ENCODE measurements around the gene OR8H3.

Gene OR8H3

DNA sequence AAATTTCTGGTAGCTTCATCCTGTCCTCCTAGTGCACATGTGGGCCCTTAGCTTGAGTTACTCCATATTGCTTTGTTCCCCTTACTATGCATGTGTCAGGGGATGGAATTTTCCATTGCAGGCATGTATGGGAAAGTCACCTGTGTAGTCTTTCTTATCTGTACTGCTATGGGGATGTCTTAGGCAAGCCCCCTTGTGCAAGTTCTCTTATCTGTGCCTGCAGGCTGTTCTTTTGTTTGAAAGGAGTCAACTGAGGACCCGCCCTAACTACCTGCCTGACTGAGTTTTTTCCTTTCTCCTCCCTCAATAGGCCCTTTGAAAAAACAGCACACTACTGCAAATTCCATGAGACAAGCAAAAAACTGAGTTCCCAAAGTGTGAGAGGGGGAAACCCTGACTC is 29.2 kb downstream of the OR8H3 start:
- no peak overlapping the region for H3K4me2 ChIP-seq (ENCODE audit: low read length)
- H3K56ac ChIP-seq (ENCODE audit: low read length), result no peak overlapping the region
- no peaks in the 10 kb centered on the region for H3K4me1 ChIP-seq (ENCODE audit: control insufficient read depth, low read depth, low read length)
- no peak overlapping the region for H2AK5ac ChIP-seq (ENCODE audit: low read length)
- no peak overlapping the region for H2BK15ac ChIP-seq (replicated peaks; ENCODE audit: low read depth)
- H3K36me3 ChIP-seq (ENCODE audit: control insufficient read depth, insufficient read depth, low read length), result no peaks in the 10 kb centered on the region
- H4K5ac ChIP-seq (ENCODE audit: low read length), result no peak overlapping the region
- H4K8ac ChIP-seq (ENCODE audit: low read depth, low read length), result no peak overlapping the region
- no peak overlapping the region for H2BK5ac ChIP-seq (ENCODE audit: low read length)
- H3K4ac ChIP-seq (ENCODE audit: low read depth, low read length), result no peak overlapping the region
- H3K79me2 ChIP-seq (ENCODE audit: control insufficient read depth, insufficient read depth, low read length), result no peaks in the 10 kb centered on the region
- peak; percentile 2 for DNase-seq
- H3K4me3 ChIP-seq (ENCODE audit: low read length), result no peak overlapping the region
- no peak overlapping the region for H3K18ac ChIP-seq (ENCODE audit: low read length)
- H3K27me3 ChIP-seq (ENCODE audit: insufficient read depth, low read length, poor library complexity), result no peaks in the 10 kb centered on the region
- no CpG with 5 or more reads among the region's 1 CpG for WGBS (ENCODE audit: extremely low coverage, insufficient coverage, low lambda C conversion rate)
- H3K23ac ChIP-seq (ENCODE audit: low read length), result no peak overlapping the region
- no peak overlapping the region for H3K9ac ChIP-seq (ENCODE audit: low read length)
- H3K79me1 ChIP-seq (ENCODE audit: low read length), result no peaks in the 10 kb centered on the region
- H2BK120ac ChIP-seq (ENCODE audit: low read depth, low read length), result no peak overlapping the region
- no peak overlapping the region for H3K27ac ChIP-seq (ENCODE audit: low read depth, low read length)

GRCh38 chr11:56152333-56152732 is 30.2 kb downstream of the OR8H3 start:
- Histone ChIP-seq H3K4me1 (ENCODE audit: control insufficient read depth, low read depth, low read length) (no peaks in the 10 kb centered on the region), H3K4me3 (ENCODE audit: low read length) (no peak overlapping the region), H2BK5ac (ENCODE audit: low read length) (no peak overlapping the region), H3K27ac (ENCODE audit: low read depth, low read length) (no peak overlapping the region), H2BK120ac (ENCODE audit: low read depth, low read length) (no peak overlapping the region), H2BK15ac (replicated peaks; ENCODE audit: low read depth) (no peak overlapping the region), H3K36me3 (ENCODE audit: control insufficient read depth, insufficient read depth, low read length) (no peaks in the 10 kb centered on the region), H3K18ac (ENCODE audit: low read length) (no peak overlapping the region), H3K56ac (ENCODE audit: low read length) (no peak overlapping the region), H3K27me3 (ENCODE audit: insufficient read depth, low read length, poor library complexity) (no peaks in the 10 kb centered on the region), H3K9ac (ENCODE audit: low read length) (no peak overlapping the region), H3K4ac (ENCODE audit: low read depth, low read length) (no peak overlapping the region), H3K4me2 (ENCODE audit: low read length) (no peak overlapping the region), H4K8ac (ENCODE audit: low read depth, low read length) (no peak overlapping the region), H3K79me1 (ENCODE audit: low read length) (no peaks in the 10 kb centered on the region), H3K23ac (ENCODE audit: low read length) (no peak overlapping the region), H3K79me2 (ENCODE audit: control insufficient read depth, insufficient read depth, low read length) (no peaks in the 10 kb centered on the region), H4K5ac (ENCODE audit: low read length) (no peak overlapping the region), H2AK5ac (ENCODE audit: low read length) (no peak overlapping the region)
- no CpG with 5 or more reads among the region's 15 CpGs for WGBS (ENCODE audit: extremely low coverage, insufficient coverage, low lambda C conversion rate)
- DNase-seq, result no peak

- WGBS (ENCODE audit: extremely low coverage, insufficient coverage, low lambda C conversion rate), result no CpG with 5 or more reads among the region's 3 CpGs
- Histone ChIP-seq H2AK5ac (ENCODE audit: low read length) (no peak within 1 kb of the TSS), H3K9ac (ENCODE audit: low read length) (no peak within 1 kb of the TSS), H3K23ac (ENCODE audit: low read length) (no peak within 1 kb of the TSS), H3K56ac (ENCODE audit: low read length) (no peak within 1 kb of the TSS), H3K4ac (ENCODE audit: low read depth, low read length) (no peak within 1 kb of the TSS), H3K79me2 (ENCODE audit: control insufficient read depth, insufficient read depth, low read length) (no peaks in the 10 kb centered on the region), H3K4me1 (ENCODE audit: control insufficient read depth, low read depth, low read length) (no peaks in the 10 kb centered on the region), H3K4me2 (ENCODE audit: low read length) (no peak within 1 kb of the TSS), H2BK5ac (ENCODE audit: low read length) (no peak within 1 kb of the TSS), H3K18ac (ENCODE audit: low read length) (no peak within 1 kb of the TSS), H2BK15ac (replicated peaks; ENCODE audit: low read depth) (no peak within 1 kb of the TSS), H3K79me1 (ENCODE audit: low read length) (no peaks in the 10 kb centered on the region), H3K4me3 (ENCODE audit: low read length) (no peak within 1 kb of the TSS), H4K5ac (ENCODE audit: low read length) (no peak within 1 kb of the TSS), H2BK120ac (ENCODE audit: low read depth, low read length) (no peak within 1 kb of the TSS), H3K27ac (ENCODE audit: low read depth, low read length) (no peak within 1 kb of the TSS), H4K8ac (ENCODE audit: low read depth, low read length) (no peak within 1 kb of the TSS), H3K27me3 (ENCODE audit: insufficient read depth, low read length, poor library complexity) (no peaks in the 10 kb centered on the region), H3K36me3 (ENCODE audit: control insufficient read depth, insufficient read depth, low read length) (no peaks in the 10 kb centered on the region)
- no peak for DNase-seq
Measured at GRCh38 chr11:56160217-56160616, 38.0 kb downstream of the OR8H3 start, which contains the start of gene OR8K5. OR8K5 (minus strand) TSS chr11:56160317; CDS start chr11:56160317, 0 bp downstream.

- no peak for DNase-seq
- H2BK15ac ChIP-seq (replicated peaks; ENCODE audit: low read depth), result no peak overlapping the region
- no peak overlapping the region for H2BK120ac ChIP-seq (ENCODE audit: low read depth, low read length)
Measured at GRCh38 chr11:56163804-56164203, 41.6 kb downstream of the OR8H3 start.

GRCh38 chr11:56172256-56172830 is 50.2 kb downstream of the OR8H3 start:
- H3K79me1 ChIP-seq (ENCODE audit: low read length), result no peaks in the 10 kb centered on the region
- no peak overlapping the region for H3K27ac ChIP-seq (ENCODE audit: low read depth, low read length)
- no peak overlapping the region for H2BK5ac ChIP-seq (ENCODE audit: low read length)
- H3K4me2 ChIP-seq (ENCODE audit: low read length), result no peak overlapping the region
- WGBS (ENCODE audit: extremely low coverage, insufficient coverage, low lambda C conversion rate), result 100% methylated on average over 1 of the region's 3 CpGs
- no peak overlapping the region for H3K4me3 ChIP-seq (ENCODE audit: low read length)
- no peak overlapping the region for H3K9ac ChIP-seq (ENCODE audit: low read length)
- H4K8ac ChIP-seq (ENCODE audit: low read depth, low read length), result no peak overlapping the region
- H4K5ac ChIP-seq (ENCODE audit: low read length), result no peak overlapping the region
- H3K36me3 ChIP-seq (ENCODE audit: control insufficient read depth, insufficient read depth, low read length), result no peaks in the 10 kb centered on the region
- no peak overlapping the region for H3K56ac ChIP-seq (ENCODE audit: low read length)
- no peaks in the 10 kb centered on the region for H3K27me3 ChIP-seq (ENCODE audit: insufficient read depth, low read length, poor library complexity)
- no peaks in the 10 kb centered on the region for H3K79me2 ChIP-seq (ENCODE audit: control insufficient read depth, insufficient read depth, low read length)
- no peak overlapping the region for H2BK15ac ChIP-seq (replicated peaks; ENCODE audit: low read depth)
- no peak overlapping the region for H2AK5ac ChIP-seq (ENCODE audit: low read length)
- no peak overlapping the region for H3K18ac ChIP-seq (ENCODE audit: low read length)
- H2BK120ac ChIP-seq (ENCODE audit: low read depth, low read length), result no peak overlapping the region
- no peak for DNase-seq
- H3K4me1 ChIP-seq (ENCODE audit: control insufficient read depth, low read depth, low read length), result no peaks in the 10 kb centered on the region
- no peak overlapping the region for H3K23ac ChIP-seq (ENCODE audit: low read length)
- H3K4ac ChIP-seq (ENCODE audit: low read depth, low read length), result no peak overlapping the region

More at GRCh38 chr11:56163804-56164203, 41.6 kb downstream of the OR8H3 start:
- WGBS (ENCODE audit: extremely low coverage, insufficient coverage, low lambda C conversion rate), result no CpG with 5 or more reads among the region's 3 CpGs
- no peak overlapping the region for H2BK5ac ChIP-seq (ENCODE audit: low read length)
- H3K79me1 ChIP-seq (ENCODE audit: low read length), result no peaks in the 10 kb centered on the region
- no peaks in the 10 kb centered on the region for H3K79me2 ChIP-seq (ENCODE audit: control insufficient read depth, insufficient read depth, low read length)
- no peak overlapping the region for H3K4me3 ChIP-seq (ENCODE audit: low read length)
- H2AK5ac ChIP-seq (ENCODE audit: low read length), result no peak overlapping the region
- H3K4me1 ChIP-seq (ENCODE audit: control insufficient read depth, low read depth, low read length), result no peaks in the 10 kb centered on the region
- H3K4ac ChIP-seq (ENCODE audit: low read depth, low read length), result no peak overlapping the region
- no peaks in the 10 kb centered on the region for H3K27me3 ChIP-seq (ENCODE audit: insufficient read depth, low read length, poor library complexity)
- no peak overlapping the region for H3K23ac ChIP-seq (ENCODE audit: low read length)
- no peak overlapping the region for H3K27ac ChIP-seq (ENCODE audit: low read depth, low read length)
- no peak overlapping the region for H4K8ac ChIP-seq (ENCODE audit: low read depth, low read length)
- H3K18ac ChIP-seq (ENCODE audit: low read length), result no peak overlapping the region
- no peak overlapping the region for H3K56ac ChIP-seq (ENCODE audit: low read length)
- no peak overlapping the region for H3K9ac ChIP-seq (ENCODE audit: low read length)
- H3K36me3 ChIP-seq (ENCODE audit: control insufficient read depth, insufficient read depth, low read length), result no peaks in the 10 kb centered on the region
- no peak overlapping the region for H4K5ac ChIP-seq (ENCODE audit: low read length)
- H3K4me2 ChIP-seq (ENCODE audit: low read length), result no peak overlapping the region
